Activated naive CD8-positive, alpha-beta T cell treated with anti-CD3 and anti-CD28 coated beads, Interleukin-2, amount 10 ng/mL, durations not matched to agents 7 days and 5 days (primary cell): ENCODE data around the gene MOV10. TPM values are rescaled to one million over a fixed set of nuclear protein-coding genes. Genes with fewer than 3 reads are reported as not detected.
"Not testable (repeated sequence)": the region's sequence is repeated elsewhere in the genome, so short reads cannot be mapped to it uniquely, and the experiment has no call there.

ENCODE experiments used
- ATAC-seq: fragments of 150-1000 bp; cut with Tn5 transposase; one replicate; pipeline ENCODE4 v1.10.0; 2021; ENCODE audit warnings: low read depth, moderate library complexity
- POLR2A ChIA-PET: fragments of 350-600 bp; sonication (Branson Sonifier 250); formaldehyde crosslinking; loops from one replicate; lab custom pipeline; 2021; ENCODE audit warnings: antibody characterized with exemption; lab: Charles Lee
- DNase-seq: peaks from one replicate; pipeline ENCODE4 v3.0.0; 2021
- H3K27ac Mint-ChIP-seq: one replicate; pipeline ENCODE4 v1.8.0; 2022; ENCODE audit warnings: mild to moderate bottlenecking, mixed read lengths
- H3K27me3 Mint-ChIP-seq: one replicate; pipeline ENCODE4 v1.8.0; 2022; ENCODE audit warnings: mild to moderate bottlenecking, moderate library complexity, mixed read lengths
- H3K36me3 Mint-ChIP-seq: one replicate; pipeline ENCODE4 v1.8.0; 2021; ENCODE audit warnings: mild to moderate bottlenecking, mixed read lengths
- H3K4me1 Mint-ChIP-seq: one replicate; pipeline ENCODE4 v1.8.0; 2021; ENCODE audit warnings: mixed read lengths
- H3K4me3 Mint-ChIP-seq: one replicate; pipeline ENCODE4 v1.8.0; 2022; ENCODE audit warnings: mild to moderate bottlenecking, moderate library complexity, mixed read lengths
- H3K9me3 Mint-ChIP-seq: one replicate; pipeline ENCODE4 v1.8.0; 2021; ENCODE audit warnings: mixed read lengths
- total RNA-seq, 2 experiments: library from RNA; stranded (reverse); gene quantifications; one replicate each; pipeline ENCODE4 v1.2.3, GENCODE V29; 2021

Gene MOV10
- total RNA-seq, 2 experiments from 2014 or later: 124 to 130 TPM

- Mint-ChIP-seq H3K4me1 (peaks cover 23% of the 10 kb centered on the region), H3K4me3 (peak overlapping the region; percentile 81), H3K27me3 (peaks cover 44% of the 10 kb centered on the region), H3K27ac (no peak overlapping the region), H3K36me3 (no peaks in the 10 kb centered on the region), H3K9me3 (no peaks in the 10 kb centered on the region)
- POLR2A ChIA-PET: interaction anchor here (1.1 to 2.3 kb wide), 3 partner anchors 9 to 95 kb away, joined by 3 to 8 read pairs (median 4); partner anchors contain the start of gene ST7L
- no peak for DNase-seq
- no peak for ATAC-seq
These were observed 39.2 kb downstream of the MOV10 start for GRCh38 chr1:112713466-112714312.

GRCh38 chr1:112714313-112715263, 40.1 kb downstream of the MOV10 start:
- H3K27ac Mint-ChIP-seq: no peak overlapping the region
- peak overlapping the region; percentile 81 for H3K4me3 Mint-ChIP-seq
- ATAC-seq: no peak
- no peaks in the 10 kb centered on the region for H3K9me3 Mint-ChIP-seq
- peaks cover 20% of the 10 kb centered on the region for H3K4me1 Mint-ChIP-seq
- POLR2A ChIA-PET: interaction anchor here (0.8 to 2.3 kb wide), 11 partner anchors 10 to 358 kb away, joined by 3 to 9 read pairs (median 4); partner anchors contain the start of genes CAPZA1, LRIG2, MOV10 and SLC16A1
- no peaks in the 10 kb centered on the region for H3K36me3 Mint-ChIP-seq
- H3K27me3 Mint-ChIP-seq: peaks cover 44% of the 10 kb centered on the region
- no peak for DNase-seq

DNA sequence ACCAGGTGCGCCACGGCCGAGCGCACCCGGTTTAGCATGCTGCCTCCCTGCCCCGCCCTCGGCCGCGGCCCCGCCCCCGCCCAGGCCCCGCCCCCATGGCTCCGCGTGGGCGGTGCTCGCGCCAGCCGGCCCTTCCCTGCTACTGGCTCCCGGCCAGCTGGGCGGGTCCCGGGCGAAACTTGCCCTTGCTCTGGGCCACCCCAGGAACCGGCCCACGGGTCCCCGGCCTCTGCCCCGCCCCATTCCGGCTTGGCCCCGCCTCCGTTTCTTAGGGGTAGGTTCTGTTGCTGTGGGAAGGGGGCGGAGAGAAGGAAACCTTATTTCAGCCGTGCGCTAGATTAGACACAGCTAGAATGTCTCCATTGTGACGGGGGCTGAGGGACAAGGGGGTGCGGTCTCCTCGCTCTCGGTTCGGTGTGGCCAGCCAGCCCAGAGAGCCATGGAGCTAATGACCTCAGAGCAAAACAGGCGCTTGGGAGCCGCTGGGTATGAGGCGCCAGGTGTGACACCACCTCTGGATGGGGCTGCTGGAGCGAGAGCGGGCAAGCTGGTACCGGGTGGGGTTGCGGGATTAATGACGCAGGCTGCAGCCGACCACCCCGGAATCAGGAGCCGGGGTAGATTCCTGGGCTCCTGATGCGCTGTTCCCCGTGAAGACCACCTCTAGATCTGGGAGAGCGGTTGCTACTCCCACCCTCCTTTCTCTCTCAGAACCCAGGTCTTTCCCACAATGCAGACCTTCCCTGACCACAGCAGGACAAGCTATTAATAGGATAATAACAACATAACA, 41.0 kb downstream of the MOV10 start, which contains the start of gene PPM1J:
Gene PPM1J, minus strand, starts transcription at position 69 of the 790 bp plus-strand sequence. Its CDS starts 31 bp downstream, at position 38.
- Mint-ChIP-seq H3K36me3 (no peaks in the 10 kb centered on the region), H3K27me3 (peaks cover 44% of the 10 kb centered on the region), H3K27ac (peak within 1 kb of the TSS; percentile 2), H3K4me3 (peak within 1 kb of the TSS; percentile 81), H3K4me1 (peaks cover 17% of the 10 kb centered on the region), H3K9me3 (no peaks in the 10 kb centered on the region)
- DNase-seq: peak; percentile 99
- POLR2A ChIA-PET: interaction anchor here (0.8 to 2.3 kb wide), 10 partner anchors 11 to 358 kb away, joined by 3 to 9 read pairs (median 5); partner anchors contain the start of genes CAPZA1, LRIG2, MOV10 and SLC16A1
- ATAC-seq: peak; percentile 88

DNA sequence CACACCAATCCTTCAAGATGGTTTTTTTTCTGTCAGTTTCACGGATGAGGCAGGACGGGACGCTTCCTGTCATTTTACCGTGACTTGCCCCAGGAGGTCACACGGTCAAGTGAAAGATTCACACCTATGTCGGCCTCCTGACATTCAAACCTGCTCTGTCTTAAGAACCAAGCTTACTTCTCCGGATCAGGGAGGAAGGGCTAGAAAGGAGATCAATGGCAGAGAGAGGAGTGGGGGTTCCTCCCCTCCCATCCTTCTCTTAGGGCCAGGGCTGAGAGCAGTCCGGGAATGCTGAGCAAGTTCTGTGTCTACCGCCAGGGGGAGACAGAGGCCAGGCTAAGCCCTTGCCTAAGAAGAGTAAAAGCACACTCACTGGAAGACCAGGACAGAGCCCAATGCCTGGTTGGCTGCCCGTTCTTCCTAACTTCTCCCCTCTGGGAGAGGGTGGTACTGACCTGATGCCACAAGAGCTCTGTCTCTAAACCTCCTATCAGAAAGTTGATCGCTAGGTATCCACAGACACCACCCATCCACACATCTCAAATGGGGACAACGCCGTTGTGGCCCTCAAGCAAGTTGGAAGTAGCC, 41.8 kb downstream of the MOV10 start:
- ATAC-seq (peak; percentile 14), DNase-seq (peak; percentile 80)
- POLR2A ChIA-PET: interaction anchor here (1.4 to 2.0 kb wide), 2 partner anchors 14 to 97 kb away, joined by 6 to 9 read pairs; partner anchors contain the start of genes CAPZA1 and ST7L
- peak overlapping the region; percentile 78 for H3K4me3 Mint-ChIP-seq
- H3K36me3 Mint-ChIP-seq: no peaks in the 10 kb centered on the region
- H3K27me3 Mint-ChIP-seq: peaks cover 41% of the 10 kb centered on the region
- no peak overlapping the region for H3K27ac Mint-ChIP-seq
- peaks cover 17% of the 10 kb centered on the region for H3K4me1 Mint-ChIP-seq
- H3K9me3 Mint-ChIP-seq: no peaks in the 10 kb centered on the region

DNA sequence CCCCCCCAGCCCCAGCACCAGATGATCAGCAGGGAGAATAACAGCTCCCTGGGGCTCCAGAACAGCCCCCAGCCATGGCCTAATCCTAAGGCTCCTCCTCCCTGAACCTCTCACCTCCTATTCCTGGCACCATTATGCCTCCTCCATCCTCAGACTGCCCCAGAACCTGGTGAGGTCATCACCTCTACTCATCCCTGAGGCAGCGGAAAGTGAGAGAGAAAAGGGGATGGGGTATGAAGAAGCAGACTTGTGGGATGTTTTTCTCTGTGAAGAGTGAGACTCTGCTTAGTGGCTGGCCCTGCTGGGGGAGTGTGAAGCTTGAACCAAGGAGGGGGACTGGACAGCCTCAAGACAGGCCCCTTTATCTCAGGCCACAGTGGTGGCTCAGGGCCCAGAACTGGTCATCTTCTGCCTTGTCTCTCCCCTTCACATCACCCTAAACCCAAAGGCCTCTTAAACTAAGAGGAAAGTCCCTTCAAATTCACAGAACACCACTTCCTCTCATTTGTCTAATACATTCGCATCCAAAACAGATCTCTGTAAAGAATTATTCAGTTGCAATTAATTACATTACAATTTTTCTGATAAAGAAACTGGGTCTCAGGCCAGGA, 42.9 kb downstream of the MOV10 start:
- Mint-ChIP-seq H3K27me3 (peaks cover 48% of the 10 kb centered on the region), H3K4me1 (peaks cover 17% of the 10 kb centered on the region), H3K36me3 (no peaks in the 10 kb centered on the region), H3K9me3 (no peaks in the 10 kb centered on the region), H3K27ac (no peak overlapping the region), H3K4me3 (no peak overlapping the region)
- DNase-seq (no peak), ATAC-seq (no peak)
- POLR2A ChIA-PET: interaction anchor here (0.5 kb wide), 1 partner anchor 362 kb away, joined by 3 read pairs; no protein-coding TSS in a partner anchor

DNA sequence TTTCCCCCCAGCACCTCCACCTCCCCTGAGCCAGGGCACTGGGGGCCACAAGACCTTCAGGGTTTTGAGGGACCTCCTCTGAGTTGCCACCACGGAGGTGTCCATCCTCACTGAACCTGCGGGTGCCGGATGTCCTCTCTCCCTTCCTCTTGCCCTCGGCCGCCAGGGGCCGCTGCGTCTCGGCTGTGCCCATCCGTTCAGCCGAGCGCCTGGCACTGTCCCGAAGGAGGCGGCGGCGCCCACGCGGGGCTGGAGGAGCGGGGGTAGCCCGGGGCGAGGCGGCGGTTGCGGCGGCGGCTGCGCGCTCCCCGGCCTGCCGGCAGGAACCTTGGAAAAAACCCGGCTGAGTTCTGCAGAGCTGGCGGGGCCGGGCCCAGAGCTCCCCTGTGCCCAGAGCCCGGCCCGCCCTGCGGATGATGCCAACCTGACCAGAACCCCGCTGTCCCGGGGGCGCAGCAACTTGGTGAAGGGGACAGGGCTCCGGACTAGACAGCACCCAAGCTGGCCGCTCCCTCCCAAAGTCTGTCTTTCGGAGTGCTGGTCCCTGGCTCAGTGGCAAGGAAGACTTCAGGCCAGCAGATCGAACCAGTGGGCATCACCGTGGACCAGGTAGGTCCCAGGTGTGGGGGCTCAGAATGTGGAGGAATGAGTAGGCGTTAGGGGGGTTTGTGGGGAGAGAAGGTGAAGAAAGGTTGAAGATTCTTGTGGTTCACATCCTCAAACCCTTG, 44.4 kb downstream of the MOV10 start:
- Mint-ChIP-seq H3K27ac (no peak overlapping the region), H3K27me3 (peaks cover 42% of the 10 kb centered on the region), H3K4me3 (no peak overlapping the region)

GRCh38 chr1:112719706-112720105, 45.2 kb downstream of the MOV10 start:
- DNase-seq (no peak), ATAC-seq (no peak)
- H3K36me3 Mint-ChIP-seq: no peaks in the 10 kb centered on the region
- POLR2A ChIA-PET: no interaction called here
- peaks cover 34% of the 10 kb centered on the region for H3K27me3 Mint-ChIP-seq
- no peak overlapping the region for H3K4me3 Mint-ChIP-seq
- H3K27ac Mint-ChIP-seq: no peak overlapping the region
- H3K4me1 Mint-ChIP-seq: peaks cover 19% of the 10 kb centered on the region
- no peaks in the 10 kb centered on the region for H3K9me3 Mint-ChIP-seq

More for the DNA sequence above, 44.4 kb downstream of the MOV10 start:
- Mint-ChIP-seq H3K36me3 (no peaks in the 10 kb centered on the region), H3K9me3 (no peaks in the 10 kb centered on the region), H3K4me1 (peaks cover 23% of the 10 kb centered on the region)
- DNase-seq (peak; percentile 88), ATAC-seq (peak; percentile 24)
- POLR2A ChIA-PET: no interaction called here

DNA sequence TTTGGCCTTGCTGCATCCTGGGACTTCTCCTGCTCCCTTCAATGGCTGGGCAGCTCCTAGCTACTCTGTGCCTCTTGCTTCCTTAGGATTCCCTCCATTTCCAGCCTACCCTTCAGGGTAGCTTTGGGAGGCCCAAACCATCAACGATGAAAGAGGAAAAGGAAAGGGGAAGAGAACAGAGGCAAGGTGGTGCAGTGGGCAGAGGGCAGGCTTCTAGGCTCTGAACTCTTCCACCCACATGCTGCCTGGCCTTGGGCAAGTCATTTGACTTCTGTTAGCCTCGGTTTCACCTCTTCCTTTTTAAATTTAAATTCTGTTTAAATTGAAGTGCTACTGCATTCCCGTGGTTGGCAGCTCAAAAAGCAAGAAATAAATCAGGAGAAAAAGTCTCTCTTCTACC, 46.3 kb downstream of the MOV10 start:
- ATAC-seq: no peak
- no peak overlapping the region for H3K27ac Mint-ChIP-seq
- POLR2A ChIA-PET: no interaction called here

GRCh38 chr1:112721294-112721693, 46.8 kb downstream of the MOV10 start:
- POLR2A ChIA-PET, DNase-seq, H3K9me3 Mint-ChIP-seq, ATAC-seq, H3K27ac Mint-ChIP-seq, H3K36me3 Mint-ChIP-seq, H3K4me3 Mint-ChIP-seq: not testable (repeated sequence)
- H3K27me3 Mint-ChIP-seq: peaks cover 34% of the 10 kb centered on the region
- peaks cover 11% of the 10 kb centered on the region for H3K4me1 Mint-ChIP-seq

More for the DNA sequence above, 46.3 kb downstream of the MOV10 start:
- Mint-ChIP-seq H3K36me3 (no peaks in the 10 kb centered on the region), H3K9me3 (no peaks in the 10 kb centered on the region), H3K4me3 (no peak overlapping the region), H3K27me3 (peaks cover 34% of the 10 kb centered on the region), H3K4me1 (peaks cover 16% of the 10 kb centered on the region)
- DNase-seq: no peak

GRCh38 chr1:112721966-112722524, 47.6 kb downstream of the MOV10 start:
- no peak overlapping the region for H3K27ac Mint-ChIP-seq
- H3K4me1 Mint-ChIP-seq: peaks cover 10% of the 10 kb centered on the region
- POLR2A ChIA-PET: no interaction called here
- H3K4me3 Mint-ChIP-seq: no peak overlapping the region
- peaks cover 34% of the 10 kb centered on the region for H3K27me3 Mint-ChIP-seq
- H3K36me3 Mint-ChIP-seq: no peaks in the 10 kb centered on the region
- ATAC-seq (no peak), DNase-seq (no peak)
- H3K9me3 Mint-ChIP-seq: no peaks in the 10 kb centered on the region
